ENCODE measurements around the gene ASAP2.

DNA sequence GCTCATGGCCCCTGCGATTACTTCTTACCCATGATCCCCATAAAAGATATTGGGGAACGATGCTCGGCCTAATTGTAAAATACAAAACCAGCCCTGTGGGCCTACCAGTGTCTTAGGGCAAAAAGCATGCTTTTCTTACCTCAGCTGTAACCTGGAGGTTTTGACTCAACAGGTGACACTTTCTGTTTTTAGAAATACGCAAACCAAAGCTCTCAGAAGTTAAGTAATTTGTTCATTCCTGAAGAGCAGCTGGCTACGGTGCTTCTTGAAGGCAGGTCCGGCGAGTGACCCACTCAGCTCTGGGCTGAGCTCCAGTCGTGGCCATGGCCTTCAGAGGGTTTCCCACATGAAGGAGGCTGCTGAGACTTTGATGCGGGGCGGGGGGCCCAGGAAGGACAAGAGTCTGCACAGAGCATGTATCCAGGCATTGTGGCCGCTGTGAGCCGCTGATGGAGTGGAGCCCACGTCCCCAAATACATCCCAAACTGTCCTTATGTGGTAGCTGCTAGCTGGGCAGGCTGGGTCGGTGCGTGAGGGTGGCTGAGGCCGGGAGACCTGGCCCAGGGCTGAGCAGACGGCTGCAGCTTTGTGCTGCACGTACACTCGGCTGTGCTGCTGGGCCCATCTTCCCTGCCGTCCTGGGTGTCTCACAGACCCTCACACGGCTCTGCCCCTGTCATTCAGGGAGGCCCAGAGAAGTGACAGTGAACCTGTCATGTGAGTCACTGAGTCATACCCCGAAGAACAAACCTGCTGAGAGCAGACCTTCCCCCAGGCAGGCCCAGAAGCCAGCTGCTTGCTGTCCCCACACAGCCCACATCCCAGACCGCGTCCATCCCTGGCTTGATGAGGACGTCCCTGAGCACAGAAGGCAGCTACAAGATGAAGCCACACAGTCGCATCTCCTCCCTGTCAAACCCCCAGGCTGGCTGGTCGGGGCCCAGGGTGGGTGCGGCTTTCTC lies 182.6 kb downstream of the ASAP2 start:
- no peak for TF ChIP-seq EZH2 (IDR thresholded peaks at IDR 0.05; ENCODE audit: borderline replicate concordance, low read length)
- TF ChIP-seq, protein P1, sequence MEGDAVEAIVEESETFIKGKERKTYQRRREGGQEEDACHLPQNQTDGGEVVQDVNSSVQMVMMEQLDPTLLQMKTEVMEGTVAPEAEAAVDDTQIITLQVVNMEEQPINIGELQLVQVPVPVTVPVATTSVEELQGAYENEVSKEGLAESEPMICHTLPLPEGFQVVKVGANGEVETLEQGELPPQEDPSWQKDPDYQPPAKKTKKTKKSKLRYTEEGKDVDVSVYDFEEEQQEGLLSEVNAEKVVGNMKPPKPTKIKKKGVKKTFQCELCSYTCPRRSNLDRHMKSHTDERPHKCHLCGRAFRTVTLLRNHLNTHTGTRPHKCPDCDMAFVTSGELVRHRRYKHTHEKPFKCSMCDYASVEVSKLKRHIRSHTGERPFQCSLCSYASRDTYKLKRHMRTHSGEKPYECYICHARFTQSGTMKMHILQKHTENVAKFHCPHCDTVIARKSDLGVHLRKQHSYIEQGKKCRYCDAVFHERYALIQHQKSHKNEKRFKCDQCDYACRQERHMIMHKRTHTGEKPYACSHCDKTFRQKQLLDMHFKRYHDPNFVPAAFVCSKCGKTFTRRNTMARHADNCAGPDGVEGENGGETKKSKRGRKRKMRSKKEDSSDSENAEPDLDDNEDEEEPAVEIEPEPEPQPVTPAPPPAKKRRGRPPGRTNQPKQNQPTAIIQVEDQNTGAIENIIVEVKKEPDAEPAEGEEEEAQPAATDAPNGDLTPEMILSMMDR (IDR thresholded peaks at IDR 0.05; ENCODE audit: low read length), result no peak
